ENCODE measurements around the gene SUSD4. TPM values are rescaled to one million over a fixed set of nuclear protein-coding genes. Genes with fewer than 3 reads are reported as not detected.

SUSD4 gene
- total RNA-seq, 1 experiment from 2014 or later = 3.5 TPM

DNA sequence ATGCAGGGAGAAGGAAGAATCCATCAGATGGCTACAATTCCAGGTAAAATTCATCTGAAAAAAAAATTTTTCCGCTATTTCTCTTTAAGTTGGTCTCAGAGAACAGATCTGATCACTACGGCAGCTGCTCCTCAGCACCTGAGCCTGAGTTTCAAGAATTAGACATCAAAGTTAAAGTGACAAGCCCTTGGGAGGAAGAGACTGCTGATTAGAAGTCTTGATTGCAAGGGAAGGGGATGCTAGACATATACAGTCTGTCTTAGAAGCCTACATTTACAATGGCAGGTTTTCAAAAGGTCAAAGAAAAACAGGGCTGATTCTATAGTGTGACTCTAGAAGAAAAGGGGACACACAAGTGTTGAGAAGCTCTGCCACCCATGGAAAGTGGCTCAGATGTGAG is 48.3 kb downstream of the SUSD4 start:
- Histone ChIP-seq H3K79me1 (ENCODE audit: insufficient read depth, low read depth, low read length, poor library complexity, severe bottlenecking) (no peaks in the 10 kb centered on the region), H2BK20ac (ENCODE audit: low read depth, low read length, poor library complexity, severe bottlenecking) (no peak overlapping the region), H3K56ac (ENCODE audit: insufficient read length, low read depth, low read length) (no peak overlapping the region), H4K5ac (ENCODE audit: insufficient read length, low read depth, low read length) (no peak overlapping the region), H2AK5ac (ENCODE audit: insufficient read length, low read length) (no peak overlapping the region), H2BK120ac (ENCODE audit: low read depth, low read length, poor library complexity, severe bottlenecking) (no peak overlapping the region), H3K27ac (ENCODE audit: insufficient read length, low read depth, low read length) (no peak overlapping the region), H3K18ac (ENCODE audit: insufficient read length, low read depth, low read length) (no peak overlapping the region), H3K9me3 (ENCODE audit: control insufficient read depth, low read depth, low read length) (no peaks in the 10 kb centered on the region), H3T11ph (ENCODE audit: low read length) (no peak overlapping the region), H3K4me2 (ENCODE audit: insufficient read depth, insufficient read length, low read length) (no peak overlapping the region), H2AFZ (ENCODE audit: low read length) (no peak overlapping the region), H3K14ac (ENCODE audit: insufficient read depth, low read length) (no peak overlapping the region), H3K4me1 (ENCODE audit: insufficient read depth, low read length) (no peaks in the 10 kb centered on the region; the same call in 1 of the 2 replicates), H3K79me2 (ENCODE audit: insufficient read depth, low read length) (no peaks in the 10 kb centered on the region), H2BK12ac (ENCODE audit: insufficient read length, low read depth, low read length) (no peak overlapping the region), H4K20me1 (ENCODE audit: control insufficient read depth, insufficient read depth, insufficient read length) (no peaks in the 10 kb centered on the region), H3K23ac (ENCODE audit: insufficient read length, low read depth, low read length) (no peak overlapping the region), H4K91ac (ENCODE audit: insufficient read length, low read depth, low read length) (no peak overlapping the region), H3K9ac (ENCODE audit: extremely low read depth, insufficient read length, low read length) (no peak overlapping the region), H2BK5ac (ENCODE audit: insufficient read length, low read length) (no peak overlapping the region), H2BK15ac (ENCODE audit: low read depth, low read length) (no peak overlapping the region), H4K8ac (replicated peaks; ENCODE audit: insufficient read length, low read depth, low read length) (no peak overlapping the region), H3K23me2 (ENCODE audit: insufficient read length, low read depth, low read length, poor library complexity, severe bottlenecking) (no peaks in the 10 kb centered on the region), H3K4ac (ENCODE audit: low read depth, low read length) (no peak overlapping the region), H3K27me3 (ENCODE audit: insufficient read depth, low read length) (no peaks in the 10 kb centered on the region)
- no peak for TF ChIP-seq CTCF (conservative IDR thresholded peaks at IDR 0.05)
- H3K27me3 Mint-ChIP-seq (ENCODE audit: low read depth) = peaks cover 11% of the 10 kb centered on the region
- H3K36me3 Mint-ChIP-seq (ENCODE audit: insufficient read depth in 1 of 3, low read depth in 3 of 3) = no peaks in the 10 kb centered on the region; a peak in 2 of 7 replicates
- no peak overlapping the region for H3K4me3 Mint-ChIP-seq
- peaks cover 23 to 25% of the 10 kb centered on the region in 2 experiments for H3K4me1 Mint-ChIP-seq
- no peak overlapping the region for H3K27ac Mint-ChIP-seq
- DNase-seq = no peak
- no CpG with 5 or more reads among the region's 2 CpGs for WGBS (ENCODE audit: extremely low coverage, insufficient read length, low lambda C conversion rate)
- H3K9me3 Mint-ChIP-seq = peaks cover 0 to 4% of the 10 kb centered on the region in 2 experiments; a peak in 3 of 5 replicates
